ENCODE data around the gene VRK1.
"Not testable (repeated sequence)": the region's sequence is repeated elsewhere in the genome, so short reads cannot be mapped to it uniquely, and the experiment has no call there.

Gene VRK1

GRCh38 chr14:96761066-96761465 lies 36.1 kb upstream of the VRK1 start:
- Histone ChIP-seq H3K4me3 (replicated peaks; ENCODE audit: insufficient read depth, low read length) (no peak overlapping the region), H3K27ac (replicated peaks) (no peak overlapping the region), H3K27me3 (ENCODE audit: insufficient read depth, poor library complexity, severe bottlenecking) (no peaks in the 10 kb centered on the region)
- TF ChIP-seq CTCF (IDR thresholded peaks at IDR 0.05; ENCODE audit: insufficient read depth, low read length) = no peak
- TF ChIP-seq GABPA (IDR thresholded peaks at IDR 0.05; ENCODE audit: low read depth) = no peak
- no peak for TF ChIP-seq SPI1 (IDR thresholded peaks at IDR 0.05; ENCODE audit: borderline replicate concordance, low read depth)
- TF ChIP-seq REST (IDR thresholded peaks at IDR 0.05; ENCODE audit: insufficient replicate concordance, low read depth) = no peak
- TF ChIP-seq POLR2AphosphoS5 (IDR thresholded peaks at IDR 0.05; ENCODE audit: low read depth) = no peak
- DNase-seq (ENCODE audit: low read depth in 1 of 2, low spot score in 1 of 2) = no peak

DNA sequence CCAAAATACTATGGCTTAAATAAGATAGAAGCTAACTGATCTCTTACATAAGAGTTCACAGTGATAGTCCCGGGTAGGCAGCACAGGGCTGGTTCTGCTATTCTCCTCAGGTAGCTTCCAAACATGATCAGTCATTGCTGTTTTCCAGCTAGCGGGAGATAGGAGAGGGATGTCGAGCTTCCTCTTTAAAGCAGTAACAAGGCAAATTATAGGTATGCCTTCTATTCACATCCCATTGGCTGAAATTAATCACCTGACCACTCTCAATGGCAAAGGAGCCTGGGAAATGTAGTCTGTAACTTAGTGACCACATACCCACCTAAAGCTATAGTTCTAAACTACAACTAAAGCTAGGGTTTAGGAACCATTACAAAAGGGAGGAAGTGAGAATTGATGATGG lies 34.5 kb upstream of the VRK1 start:
- TF ChIP-seq CTCF (IDR thresholded peaks at IDR 0.05; ENCODE audit: insufficient read depth, low read length) (no peak), REST (IDR thresholded peaks at IDR 0.05; ENCODE audit: insufficient replicate concordance, low read depth) (no peak), SPI1 (IDR thresholded peaks at IDR 0.05; ENCODE audit: borderline replicate concordance, low read depth) (no peak), POLR2AphosphoS5 (IDR thresholded peaks at IDR 0.05; ENCODE audit: low read depth) (no peak), GABPA (IDR thresholded peaks at IDR 0.05; ENCODE audit: low read depth) (no peak)
- H3K27me3 ChIP-seq (ENCODE audit: insufficient read depth, poor library complexity, severe bottlenecking) = no peaks in the 10 kb centered on the region
- no peak overlapping the region for H3K27ac ChIP-seq (replicated peaks)
- peak; percentile 75 to 84 for DNase-seq (ENCODE audit: low read depth in 1 of 2, low spot score in 1 of 2)
- H3K4me3 ChIP-seq (replicated peaks; ENCODE audit: insufficient read depth, low read length) = no peak overlapping the region

DNA sequence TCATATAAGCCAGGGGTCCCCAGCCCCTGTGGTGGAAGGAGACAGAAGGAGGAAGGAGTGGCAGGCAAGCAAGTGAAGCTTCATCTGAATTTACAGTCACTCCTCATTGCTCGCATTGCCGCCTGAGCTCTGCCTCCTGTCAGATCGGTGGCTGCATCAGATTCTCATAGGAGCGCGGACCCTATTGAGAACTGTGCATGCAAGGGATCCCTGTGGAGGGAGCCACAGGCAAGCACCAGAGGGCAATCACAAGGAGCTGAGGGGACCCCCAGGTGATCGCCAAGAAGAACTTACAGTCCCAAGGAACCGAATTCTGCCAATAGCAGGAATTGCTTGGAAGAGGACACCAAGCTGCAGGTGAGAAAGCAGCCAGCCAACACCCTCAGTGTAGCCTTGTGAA lies 33.2 kb upstream of the VRK1 start:
- no peaks in the 10 kb centered on the region for H3K27me3 ChIP-seq (ENCODE audit: insufficient read depth, poor library complexity, severe bottlenecking)
- no peak for TF ChIP-seq SPI1 (IDR thresholded peaks at IDR 0.05; ENCODE audit: borderline replicate concordance, low read depth)
- no peak for TF ChIP-seq GABPA (IDR thresholded peaks at IDR 0.05; ENCODE audit: low read depth)
- TF ChIP-seq REST (IDR thresholded peaks at IDR 0.05; ENCODE audit: insufficient replicate concordance, low read depth) = no peak
- no peak for TF ChIP-seq POLR2AphosphoS5 (IDR thresholded peaks at IDR 0.05; ENCODE audit: low read depth)
- no peak for TF ChIP-seq CTCF (IDR thresholded peaks at IDR 0.05; ENCODE audit: insufficient read depth, low read length)
- no peak overlapping the region for H3K4me3 ChIP-seq (replicated peaks; ENCODE audit: insufficient read depth, low read length)
- no peak for DNase-seq (ENCODE audit: low read depth in 1 of 2, low spot score in 1 of 2)
- H3K27ac ChIP-seq (replicated peaks) = 0 out of 2 replicates have a peak overlapping the region, but pooled peaks have one; percentile 4

GRCh38 chr14:96765205-96765604 lies 32.0 kb upstream of the VRK1 start:
- not testable (repeated sequence) for H3K4me3 ChIP-seq (replicated peaks; ENCODE audit: insufficient read depth, low read length); DNase-seq (ENCODE audit: low read depth in 1 of 2, low spot score in 1 of 2); H3K27ac ChIP-seq (replicated peaks); H3K27me3 ChIP-seq (ENCODE audit: insufficient read depth, poor library complexity, severe bottlenecking)

Data from HL-60 (cell line).